A549 treated with Mapracorat at 1 μM for 4 hours (cell line): Measurements from ENCODE around the gene TMIE. TPM values are rescaled to one million over a fixed set of nuclear protein-coding genes. Genes with fewer than 3 reads are reported as not detected.

Source experiments
- total RNA-seq: library from RNA; stranded (reverse); fragments of 200-300 nt; extraction: Qiagen RNA extraction; gene quantifications from 5 replicates; pipeline ENCODE4 v1.2.3, GENCODE V29; 2022

TMIE gene, protein sequence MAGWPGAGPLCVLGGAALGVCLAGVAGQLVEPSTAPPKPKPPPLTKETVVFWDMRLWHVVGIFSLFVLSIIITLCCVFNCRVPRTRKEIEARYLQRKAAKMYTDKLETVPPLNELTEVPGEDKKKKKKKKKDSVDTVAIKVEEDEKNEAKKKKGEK
- 0.10 to 0.23 TPM (median 0.13 TPM) in 3 of 5 replicates, not detected in the others for total RNA-seq

DNA sequence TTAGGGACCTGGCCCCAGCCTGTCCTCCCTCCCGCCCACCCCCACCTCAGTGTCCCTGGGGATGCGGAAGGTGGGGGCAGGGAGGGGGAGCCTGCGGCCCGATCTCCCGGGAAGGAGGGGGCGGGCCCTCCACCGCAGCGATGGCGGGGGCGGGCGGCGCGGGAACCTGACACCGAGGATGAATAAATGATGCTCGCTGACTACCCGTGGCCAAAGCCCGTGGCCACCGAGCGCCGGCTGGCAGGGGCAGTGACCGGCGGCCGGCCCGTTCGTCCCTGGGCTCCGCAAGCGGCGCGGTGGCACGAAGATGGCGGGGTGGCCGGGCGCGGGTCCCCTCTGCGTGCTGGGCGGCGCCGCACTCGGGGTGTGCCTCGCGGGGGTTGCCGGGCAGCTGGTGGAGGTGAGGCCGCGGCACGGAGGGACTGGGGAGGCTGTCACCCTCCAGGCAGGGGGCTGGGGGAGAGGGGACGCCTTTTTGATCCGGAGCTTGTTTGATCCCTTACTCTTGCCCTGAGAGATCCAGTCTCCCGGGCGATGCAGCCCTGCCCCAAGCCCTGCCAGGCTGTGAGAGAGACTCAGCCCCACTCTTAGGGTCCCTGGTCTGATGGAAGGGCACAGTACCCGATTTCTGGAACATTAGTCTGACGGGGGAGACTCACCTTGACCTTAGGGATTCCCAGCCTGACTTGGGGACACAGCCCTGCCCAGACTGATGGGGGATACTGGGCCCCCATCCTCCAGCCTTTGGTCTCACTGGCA lies at the start of gene TMIE:
Gene TMIE (plus strand): TSS at position 212 of the 759 bp plus-strand sequence. CDS start 96 bp downstream, at position 308.

DNA sequence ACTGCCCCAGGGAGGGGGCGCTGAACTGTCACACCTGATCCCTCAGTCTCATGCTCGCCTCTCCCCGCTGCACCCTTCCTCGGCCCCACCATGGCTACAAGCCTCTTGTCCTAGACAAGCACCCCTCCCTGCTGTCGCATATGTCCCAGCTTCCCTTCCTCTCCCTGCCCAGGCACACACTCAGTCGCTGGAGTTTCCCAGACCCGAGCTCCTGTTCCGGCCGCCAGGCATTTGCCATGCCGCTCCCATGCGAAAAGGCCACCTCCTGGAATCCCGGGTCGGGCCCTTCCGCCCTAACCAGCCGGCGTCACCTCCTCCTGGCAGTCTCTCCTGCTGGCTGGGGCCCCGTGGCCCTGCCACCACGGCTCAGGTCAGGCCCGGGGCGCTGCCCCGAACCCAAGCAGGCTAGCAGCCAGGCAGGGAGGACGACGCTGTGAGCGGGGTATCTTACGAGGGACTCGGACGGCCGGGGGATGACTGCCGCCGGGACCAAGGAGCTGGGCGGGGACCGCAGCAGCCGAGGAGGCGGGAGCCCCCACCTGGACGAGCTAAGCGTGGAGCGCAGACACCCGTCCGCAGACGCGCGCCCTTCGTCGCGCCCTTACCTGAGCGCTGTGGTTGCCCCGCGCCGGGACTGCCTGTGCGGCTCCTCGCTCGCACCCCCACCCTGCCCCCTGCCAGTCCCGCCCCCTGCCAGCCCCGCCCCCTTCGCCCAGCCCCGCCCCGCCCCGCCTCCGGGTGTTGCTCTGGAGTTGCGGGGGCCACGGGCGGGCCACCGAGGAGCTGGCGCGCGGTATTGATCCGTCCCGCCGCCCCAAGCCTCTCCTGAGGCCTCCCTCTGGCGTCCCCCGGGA lies 7.9 kb upstream of the TMIE start, which contains the start of gene ALS2CL:
Gene ALS2CL (minus strand): TSS at position 642 of the 854 bp plus-strand sequence. CDS start 4,239 bp downstream, outside the sequence.

DNA sequence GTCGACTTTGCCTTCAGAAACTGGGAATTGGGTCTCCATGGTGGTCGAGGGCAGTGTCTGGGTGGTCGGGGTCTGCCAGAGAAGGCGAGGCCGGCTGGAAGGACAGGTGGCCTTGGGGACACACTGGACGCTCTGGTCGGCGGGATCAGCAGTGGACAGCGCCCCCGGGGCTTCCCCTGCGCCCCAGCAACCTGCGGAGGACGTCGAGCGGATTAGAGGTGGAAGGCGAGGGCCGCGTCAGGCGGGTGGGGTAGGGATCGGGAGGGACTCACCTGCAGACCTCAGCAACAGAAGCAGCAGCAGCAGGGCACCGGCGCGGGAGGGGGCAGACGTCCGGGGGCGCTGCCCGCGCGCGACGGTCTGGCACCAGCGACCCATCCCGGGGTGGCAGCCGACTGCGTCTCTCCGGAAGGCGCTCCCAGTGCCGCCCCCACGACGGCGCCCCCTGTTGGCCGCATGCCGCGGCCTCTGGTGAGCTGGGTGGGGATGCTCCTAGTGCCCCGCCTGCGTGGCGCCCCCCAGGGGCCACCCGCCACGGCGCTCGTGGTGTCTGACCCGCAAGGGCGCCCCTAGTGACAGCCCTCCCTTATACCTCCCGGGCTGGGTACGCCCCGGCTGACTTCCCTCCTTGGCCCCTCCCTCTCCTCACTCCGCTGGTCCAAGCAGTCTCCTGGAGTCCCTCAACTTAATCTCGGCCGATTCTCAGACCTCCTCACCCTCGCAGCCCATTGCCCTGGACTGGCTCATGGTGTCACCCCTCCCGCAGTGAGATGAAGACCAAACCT lies 16.4 kb downstream of the TMIE start, which contains the start of gene PRSS50:
Gene PRSS50 (minus strand): TSS at position 423 of the 785 bp plus-strand sequence. CDS start 45 bp downstream, at position 378.

Other genes with a start within 250 kb of the TMIE start
- gene LTF, start 236.5 kb upstream of the TMIE start, total RNA-seq: 0.06 TPM in 1 of 5 replicates, not detected in the others
- not detected in 5 replicates for gene RTP3, start 203.4 kb upstream of the TMIE start, total RNA-seq
- gene LRRC2, start 135.1 kb upstream of the TMIE start, total RNA-seq: not detected in 5 replicates
- gene FAM240A, start 88.9 kb upstream of the TMIE start, total RNA-seq: not detected in 5 replicates
- gene ALS2CL, start 7.7 kb upstream of the TMIE start, total RNA-seq: 6.8 to 10.5 TPM (median 7.9 TPM) in 5 replicates
- gene PRSS50, start 16.5 kb downstream of the TMIE start, total RNA-seq: not detected in 5 replicates
- not detected in 5 replicates for gene MYL3, start 162.1 kb downstream of the TMIE start, total RNA-seq
- 1.1 to 1.8 TPM (median 1.4 TPM) in 5 replicates for gene PTH1R, start 176.3 kb downstream of the TMIE start, total RNA-seq